Fibroblast of lung (primary cell): ENCODE results near the gene AP2B1. TPM values are rescaled to one million over a fixed set of nuclear protein-coding genes. Genes with fewer than 3 reads are reported as not detected.

Experiments used
- DNase-seq, 2 donors: peaks; one replicate each; pipeline versions ENCODE4 v3.0.0 to v3.0.0-alpha.2; 2010; ENCODE audit warnings: low read depth in 2 of 2
- H2AFZ ChIP-seq: 2 replicates; pipeline ENCODE4 v1.5.1; 2012; ENCODE audit warnings: low read length, control low read depth, inconsistent platforms
- H3K27ac ChIP-seq: 2 replicates; pipeline ENCODE4 v1.5.1; 2011; ENCODE audit warnings: low read length, control low read depth; ENCODE audit not compliant: insufficient read depth
- H3K27me3 ChIP-seq: 2 replicates; pipeline ENCODE4 v1.5.1; 2011; ENCODE audit warnings: mild to moderate bottlenecking, low read length; ENCODE audit not compliant: control insufficient read depth, insufficient read depth
- H3K36me3 ChIP-seq: 2 replicates; pipeline ENCODE4 v1.5.1; 2011; ENCODE audit warnings: low read length; ENCODE audit not compliant: control insufficient read depth, insufficient read depth
- H3K4me1 ChIP-seq: 2 replicates; pipeline ENCODE4 v1.5.1; 2011; ENCODE audit warnings: low read length; ENCODE audit not compliant: control insufficient read depth, insufficient read depth; ENCODE audit errors: extremely low read depth
- H3K4me2 ChIP-seq: 2 replicates; pipeline ENCODE4 v1.5.1; 2011; ENCODE audit warnings: low read length, control low read depth; ENCODE audit not compliant: insufficient read depth; ENCODE audit errors: extremely low read depth
- H3K4me3 ChIP-seq, 4 experiments: fragments of 200-600 bp in 1 of 4; sonication (generic) in 1 of 4; replicated peaks in 1 of 4; 2 replicates each; pipeline ENCODE4 v1.5.1; 2011 to 2016; ENCODE audit warnings: low read length in 4 of 4, low read depth in 3 of 4, mild to moderate bottlenecking in 3 of 4, control low read depth in 2 of 4, inconsistent platforms in 1 of 4, mixed read lengths in 1 of 4; ENCODE audit not compliant: insufficient read depth in 1 of 4; ENCODE audit errors: control extremely low read depth in 1 of 4
- H3K79me2 ChIP-seq: 2 replicates; pipeline ENCODE4 v1.5.1; 2012; ENCODE audit warnings: mild to moderate bottlenecking, low read length, inconsistent platforms; ENCODE audit not compliant: control insufficient read depth, insufficient read depth
- H3K9ac ChIP-seq: 2 replicates; pipeline ENCODE4 v1.5.1; 2011; ENCODE audit warnings: mild to moderate bottlenecking, low read length, control low read depth; ENCODE audit not compliant: insufficient read depth
- H3K9me3 ChIP-seq: 2 replicates; pipeline ENCODE4 v1.5.1; 2012; ENCODE audit warnings: low read depth, low read length; ENCODE audit not compliant: control insufficient read depth, insufficient read depth
- H4K20me1 ChIP-seq: 2 replicates; pipeline ENCODE4 v1.5.1; 2011; ENCODE audit warnings: low read length; ENCODE audit not compliant: control insufficient read depth, insufficient read depth; ENCODE audit errors: extremely low read depth
- CTCF ChIP-seq, 2 donors: IDR thresholded peaks in 1 of 2; conservative IDR thresholded peaks in 1 of 2; 1 replicate in 1 of 2; 2 replicates in 1 of 2; pipeline ENCODE4 v1.5.1; 2011 to 2012; ENCODE audit warnings: low read length in 2 of 2, control low read depth in 1 of 2, inconsistent platforms in 1 of 2, low read depth in 1 of 2, mild to moderate bottlenecking in 1 of 2
- EZH2 ChIP-seq: IDR thresholded peaks from 2 replicates; pipeline ENCODE4 v1.5.1; 2012; ENCODE audit warnings: low read length, control low read depth, mild to moderate bottlenecking; ENCODE audit errors: missing control alignments
- polyA plus RNA-seq, 2 donors: library from polyadenylated mRNA; depleted of rRNA in 1 of 2; stranded (reverse) in 1 of 2; unstranded in 1 of 2; fragments of >200 nt; gene quantifications; 2 replicates each; pipeline ENCODE4 v1.2.1, GENCODE V29; 2011 to 2012; ENCODE audit warnings: missing spikeins in 1 of 2
- total RNA-seq: library from RNA; depleted of rRNA; stranded (reverse); fragments of >200 nt; gene quantifications from 2 replicates; pipeline ENCODE4 v1.2.1, GENCODE V29; 2014

AP2B1 gene
- total and polyA plus RNA-seq, 2 donors (not counting 1 experiment from before 2014, with no cell fraction given), result 109 to 236 TPM

- Histone ChIP-seq H3K27me3 (no peaks in the 10 kb centered on the region), H2AFZ (no peak overlapping the region), H3K9me3 (no peaks in the 10 kb centered on the region), H3K36me3 (peaks cover 1% of the 10 kb centered on the region), H3K4me1 (no peaks in the 10 kb centered on the region), H3K9ac (no peak overlapping the region), H3K4me2 (no peak overlapping the region), H3K27ac (no peak overlapping the region), H4K20me1 (no peaks in the 10 kb centered on the region), H3K4me3 (no peak overlapping the region), H3K79me2 (no peaks in the 10 kb centered on the region)
- TF ChIP-seq EZH2, result no peak
- no peak for TF ChIP-seq CTCF (conservative IDR thresholded peaks at IDR 0.05 in 1 of 2, IDR thresholded peaks at IDR 0.05 in 1 of 2; ENCODE audit: low read depth in 1 of 2, low read length in 2 of 2)
- no peak for DNase-seq
These were observed 118.1 kb downstream of the AP2B1 start for GRCh38 chr17:35705230-35705629.

GRCh38 chr17:35705705-35706104 lies 118.6 kb downstream of the AP2B1 start:
- no peak for DNase-seq
- H3K36me3 ChIP-seq, result peaks cover 1% of the 10 kb centered on the region
- no peaks in the 10 kb centered on the region for H4K20me1 ChIP-seq
- no peak overlapping the region for H3K27ac ChIP-seq
- no peaks in the 10 kb centered on the region for H3K79me2 ChIP-seq
- H3K4me3 ChIP-seq, result no peak overlapping the region
- H3K4me2 ChIP-seq, result no peak overlapping the region
- no peaks in the 10 kb centered on the region for H3K9me3 ChIP-seq
- H3K27me3 ChIP-seq, result no peaks in the 10 kb centered on the region
- no peak for TF ChIP-seq EZH2
- no peak for TF ChIP-seq CTCF (conservative IDR thresholded peaks at IDR 0.05 in 1 of 2, IDR thresholded peaks at IDR 0.05 in 1 of 2; ENCODE audit: low read depth in 1 of 2, low read length in 2 of 2)
- H3K4me1 ChIP-seq, result no peaks in the 10 kb centered on the region
- no peak overlapping the region for H2AFZ ChIP-seq
- no peak overlapping the region for H3K9ac ChIP-seq

DNA sequence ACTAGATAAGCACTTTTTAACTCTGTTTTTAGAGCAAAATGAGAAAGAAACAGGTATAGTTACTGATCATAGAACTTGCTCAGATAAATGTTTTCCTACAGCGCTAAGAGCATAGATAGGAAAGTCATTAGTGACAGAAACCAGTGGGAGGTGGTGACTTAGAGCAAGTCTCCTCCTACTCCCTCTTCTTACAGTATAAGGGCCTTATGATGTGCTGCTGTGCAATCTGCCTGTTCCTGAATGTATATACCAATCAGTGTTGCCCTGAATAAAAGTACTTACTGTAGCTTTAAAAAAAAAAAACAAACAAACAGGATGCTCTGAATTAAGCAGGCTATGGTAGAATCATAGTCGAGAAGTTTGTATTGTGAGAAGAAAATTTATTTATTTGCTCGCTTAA lies 121.0 kb downstream of the AP2B1 start:
- Histone ChIP-seq H3K27me3 (no peaks in the 10 kb centered on the region), H3K4me2 (no peak overlapping the region), H3K36me3 (peaks cover 1% of the 10 kb centered on the region), H4K20me1 (no peaks in the 10 kb centered on the region), H3K79me2 (no peaks in the 10 kb centered on the region), H3K4me3 (no peak overlapping the region), H3K4me1 (peaks cover 2% of the 10 kb centered on the region), H3K9ac (no peak overlapping the region), H3K27ac (no peak overlapping the region), H2AFZ (no peak overlapping the region), H3K9me3 (no peaks in the 10 kb centered on the region)
- DNase-seq, result no peak
- TF ChIP-seq EZH2 (no peak), CTCF (conservative IDR thresholded peaks at IDR 0.05 in 1 of 2, IDR thresholded peaks at IDR 0.05 in 1 of 2; ENCODE audit: low read depth in 1 of 2, low read length in 2 of 2) (no peak)
